HG02610 (cell line): ENCODE results near the gene GLDC.
"Not testable (repeated sequence)": the region's sequence is repeated elsewhere in the genome, so short reads cannot be mapped to it uniquely, and the experiment has no call there.

Experiments
- ATAC-seq: cut with Tn5 transposase; IDR thresholded peaks from one replicate; pipeline ENCODE4 v1.9.1; 2021; ENCODE audit warnings: mild to moderate bottlenecking, moderate library complexity; ENCODE audit not compliant: unreplicated experiment

GLDC gene

DNA sequence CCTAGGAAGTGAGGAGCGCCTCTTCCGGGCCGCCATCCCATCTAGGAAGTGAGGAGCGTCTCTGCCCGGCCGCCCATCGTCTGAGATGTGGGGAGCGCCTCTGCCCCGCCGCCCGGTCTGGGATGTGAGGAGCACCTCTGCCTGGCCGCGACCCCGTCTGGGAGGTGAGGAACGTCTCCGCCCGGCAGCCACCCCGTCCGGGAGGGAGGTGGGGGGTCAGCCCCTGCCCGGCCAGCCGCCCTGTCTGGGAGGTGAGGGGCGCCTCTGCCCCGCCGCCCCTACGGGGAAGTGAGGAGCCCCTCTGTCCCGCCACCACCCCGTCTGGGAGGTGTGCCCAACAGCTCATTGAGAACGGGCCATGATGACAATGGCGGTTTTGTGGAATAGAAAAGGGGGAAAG, 22.7 kb downstream of the GLDC start:
- ATAC-seq = not testable (repeated sequence)

DNA sequence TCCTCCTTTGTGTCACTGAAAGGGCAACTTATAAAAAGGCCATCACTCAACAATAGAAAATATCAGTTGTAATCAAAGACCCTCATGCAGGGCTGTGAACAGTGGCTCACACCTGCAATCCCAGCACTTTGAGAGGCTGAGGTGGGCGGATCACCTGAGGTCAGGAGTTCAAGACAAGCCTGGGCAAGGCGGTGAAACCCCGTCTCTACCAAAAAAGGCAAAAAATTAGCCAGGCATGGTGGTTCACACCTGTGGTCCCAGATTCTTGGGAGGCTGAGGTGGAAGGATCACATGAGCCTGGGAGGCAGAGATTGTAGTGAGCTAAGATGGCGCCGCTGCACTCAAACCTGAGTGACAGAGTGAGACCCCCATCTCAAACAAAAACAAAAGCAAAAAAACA, 24.7 kb downstream of the GLDC start:
- no peak for ATAC-seq

DNA sequence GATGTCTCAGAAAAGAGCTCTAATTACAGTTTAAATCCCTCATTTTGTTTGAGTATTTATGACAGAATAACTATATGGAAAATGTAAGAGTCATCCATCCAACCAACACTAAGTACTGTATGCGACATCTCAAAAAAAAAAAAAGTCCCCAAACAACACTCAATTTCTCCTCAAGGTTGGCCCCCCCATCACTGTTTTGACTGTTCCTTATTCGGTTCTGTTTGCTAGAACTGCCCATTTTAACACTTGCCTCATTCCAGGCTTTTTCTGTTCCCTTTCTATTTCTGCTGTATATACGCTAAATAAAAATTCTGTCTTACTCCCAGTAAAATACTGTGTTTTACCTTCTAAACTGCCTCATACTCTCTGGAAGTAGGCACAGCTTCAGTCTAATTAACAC, 25.2 kb downstream of the GLDC start:
- ATAC-seq = no peak

DNA sequence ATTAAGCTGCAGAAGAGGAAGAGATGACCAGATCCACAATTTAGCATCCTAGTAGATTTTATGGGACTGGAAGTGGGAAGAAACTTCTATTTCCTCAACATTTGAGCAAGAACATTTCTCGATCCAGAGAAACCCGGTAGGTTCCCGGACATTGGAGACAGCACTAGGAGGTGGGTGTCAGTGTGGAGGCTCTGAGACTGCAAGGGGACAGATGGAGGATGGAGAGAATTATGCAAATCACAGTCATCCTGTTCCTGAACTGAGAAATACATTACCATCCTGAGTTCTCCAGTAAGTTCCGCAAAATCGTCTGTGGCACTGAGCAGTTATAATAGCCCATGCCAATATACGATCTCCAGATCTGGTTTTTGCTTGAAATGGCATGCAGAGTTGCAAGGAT, 25.6 kb downstream of the GLDC start:
- ATAC-seq = no peak

DNA sequence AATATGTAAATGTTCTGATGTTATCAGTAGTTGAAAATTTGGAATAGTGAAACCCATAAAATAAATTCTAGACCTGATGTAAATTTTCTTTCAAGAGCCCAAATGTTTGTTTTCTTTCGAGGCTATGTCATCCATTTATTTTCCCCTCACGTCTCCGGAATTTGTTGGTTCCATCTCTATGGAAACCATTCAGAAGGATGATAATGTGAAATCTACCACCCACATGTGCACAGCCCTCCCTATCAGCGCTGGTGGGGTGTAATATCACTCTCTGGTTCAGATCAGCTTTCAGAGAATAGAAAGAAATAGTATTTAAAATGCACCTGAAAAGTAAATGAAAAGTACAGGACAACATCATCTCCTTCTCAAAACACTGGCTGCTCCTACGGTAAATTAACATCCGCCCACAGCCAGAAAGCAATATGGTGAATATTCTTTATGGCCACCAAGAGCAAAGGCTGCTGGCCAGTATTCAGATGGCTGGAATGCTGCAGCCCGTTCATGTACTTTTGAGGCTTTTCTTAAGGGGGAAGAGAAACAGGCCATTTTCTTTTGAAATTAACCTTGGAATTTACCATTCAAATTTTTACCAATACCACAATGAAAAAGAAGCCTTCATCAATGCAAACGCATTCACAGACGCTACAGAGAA, 28.5 kb downstream of the GLDC start:
- ATAC-seq = no peak

DNA sequence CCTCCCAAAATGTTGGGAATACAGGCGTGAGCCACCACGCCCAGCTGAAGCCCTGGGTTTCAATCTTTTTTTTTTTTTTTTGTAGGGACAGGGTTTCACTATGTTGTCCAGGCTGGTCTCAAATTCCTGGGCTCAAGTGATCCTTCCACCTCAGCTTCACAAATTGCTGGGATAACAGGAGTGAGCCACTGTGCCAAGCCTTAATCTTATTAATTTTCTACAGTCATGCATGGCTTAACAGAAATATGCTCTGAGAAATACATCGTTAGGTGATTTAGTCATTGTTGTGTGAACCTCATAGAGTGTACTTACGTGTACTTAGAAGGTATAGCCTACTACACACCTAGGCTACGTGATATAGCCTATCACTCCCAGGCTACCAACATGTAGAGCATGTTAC, 31.0 kb downstream of the GLDC start:
- ATAC-seq = no peak

DNA sequence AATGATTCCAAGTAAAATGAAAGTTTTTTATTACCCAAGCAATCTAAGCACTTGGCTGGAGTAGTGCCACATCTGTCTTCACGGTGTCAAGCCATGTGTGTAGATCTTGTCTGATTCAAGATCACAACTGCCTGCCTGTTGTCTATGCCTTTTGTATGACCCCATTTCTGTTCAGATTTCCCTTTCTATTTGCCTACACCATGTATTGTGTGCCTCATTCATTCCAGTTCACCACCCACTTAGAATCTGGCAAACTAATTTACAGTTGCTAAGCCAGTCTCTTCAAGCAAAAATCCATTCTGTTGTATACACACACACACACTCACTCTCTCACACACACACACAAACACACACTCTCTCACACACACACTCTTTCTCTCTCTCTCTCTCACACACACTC, 33.7 kb downstream of the GLDC start:
- no peak for ATAC-seq

DNA sequence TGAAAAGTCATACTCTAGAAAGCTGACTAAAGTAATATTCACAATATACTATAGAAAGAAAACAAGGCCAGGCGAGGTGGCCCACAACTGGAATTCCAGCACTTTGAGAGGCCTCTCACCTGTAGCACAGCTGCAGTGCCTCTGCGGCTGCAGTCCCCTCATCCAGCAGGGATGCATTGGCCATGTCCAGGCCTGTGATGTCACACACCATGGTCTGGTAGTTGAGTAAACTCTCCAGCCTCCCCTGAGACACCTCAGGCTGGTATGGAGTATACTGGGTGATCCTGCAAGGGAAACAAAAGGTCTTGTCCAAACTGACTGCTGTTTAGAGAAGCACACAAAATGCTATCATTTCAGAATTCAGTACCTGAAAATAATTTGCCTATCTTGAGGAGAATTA, 35.5 kb downstream of the GLDC start:
- no peak for ATAC-seq

DNA sequence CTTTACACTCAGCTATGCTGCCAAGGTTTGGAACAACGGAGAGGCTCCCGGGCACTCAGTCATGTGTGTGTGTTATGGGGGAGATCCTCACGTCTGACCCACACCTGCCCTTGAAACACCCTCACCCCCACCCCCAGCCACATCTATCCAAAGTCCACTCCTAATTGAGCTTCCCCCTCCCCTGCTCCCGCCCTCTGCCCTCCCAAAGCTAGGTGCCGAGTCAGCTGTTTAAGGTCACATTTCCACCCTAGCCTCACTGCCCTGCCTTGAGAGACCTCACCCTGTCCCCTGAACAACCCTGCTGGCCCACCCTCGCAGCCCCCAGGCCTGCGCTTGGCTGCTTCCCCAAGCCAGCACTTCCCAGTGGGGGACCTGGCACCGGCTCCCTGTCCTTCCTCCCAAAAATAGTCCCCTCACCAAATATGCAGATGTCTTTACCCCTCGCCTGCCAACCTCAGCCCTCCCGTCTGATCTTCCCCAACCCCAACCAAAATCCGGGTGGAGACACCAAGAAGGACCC, 36.0 kb downstream of the GLDC start:
- ATAC-seq = no peak

DNA sequence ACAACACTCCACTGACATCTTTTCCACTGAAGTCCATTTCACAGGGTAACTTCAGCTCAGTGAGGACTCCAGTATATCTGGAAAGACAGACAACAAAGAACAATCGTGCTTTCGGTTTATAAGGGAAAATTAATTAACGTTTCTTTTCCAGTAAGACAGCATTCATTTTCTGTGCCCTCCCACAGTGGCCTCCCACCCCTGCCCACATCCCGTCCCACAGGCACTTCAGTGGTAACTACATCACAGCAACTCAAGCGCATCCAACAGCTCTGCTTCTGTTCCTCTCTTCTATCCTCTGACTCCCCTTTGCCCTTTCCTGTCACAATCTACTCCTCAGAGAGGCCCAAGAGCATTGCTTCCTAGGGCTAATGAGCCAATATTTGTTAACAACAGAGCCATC, 40.3 kb downstream of the GLDC start:
- ATAC-seq = peak; percentile 85

DNA sequence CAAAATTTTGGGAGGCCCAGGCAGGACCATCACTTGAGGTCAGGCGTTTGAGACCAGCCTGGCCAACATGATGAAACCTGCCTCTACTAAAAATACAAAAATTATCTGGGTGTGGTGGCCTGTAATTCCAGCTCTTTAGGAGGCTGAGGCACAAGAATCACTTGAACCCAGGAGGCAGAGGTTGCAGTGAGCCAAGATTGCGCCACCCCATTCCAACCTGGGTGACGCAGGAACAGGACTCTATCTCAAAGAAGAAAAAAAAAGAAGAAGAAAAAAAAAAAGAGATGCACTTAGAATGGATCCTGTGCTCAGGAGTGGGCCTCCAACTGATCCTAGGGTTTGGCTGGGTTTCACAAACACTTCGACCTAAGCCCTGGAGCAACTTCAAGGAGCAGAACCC, 45.1 kb downstream of the GLDC start:
- ATAC-seq = no peak

DNA sequence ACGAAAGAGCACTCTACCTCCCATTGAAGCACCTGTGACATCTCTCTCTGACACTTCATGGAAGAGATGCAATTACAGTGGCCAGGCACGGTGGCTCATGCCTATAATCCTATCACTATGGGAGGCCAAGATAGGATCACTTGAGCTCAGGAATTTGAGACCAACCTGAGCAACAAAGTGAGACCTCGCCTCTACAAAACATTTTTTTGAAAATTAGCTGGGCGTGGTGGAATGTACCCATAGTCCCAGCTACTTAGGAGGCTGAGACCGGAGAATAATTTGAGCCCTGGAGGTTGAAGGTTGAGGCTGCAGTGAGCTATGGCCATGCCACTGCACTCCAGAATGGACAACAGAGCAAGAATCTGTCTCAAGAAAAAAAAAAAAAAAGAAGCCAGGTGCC, 45.5 kb downstream of the GLDC start:
- no peak for ATAC-seq

DNA sequence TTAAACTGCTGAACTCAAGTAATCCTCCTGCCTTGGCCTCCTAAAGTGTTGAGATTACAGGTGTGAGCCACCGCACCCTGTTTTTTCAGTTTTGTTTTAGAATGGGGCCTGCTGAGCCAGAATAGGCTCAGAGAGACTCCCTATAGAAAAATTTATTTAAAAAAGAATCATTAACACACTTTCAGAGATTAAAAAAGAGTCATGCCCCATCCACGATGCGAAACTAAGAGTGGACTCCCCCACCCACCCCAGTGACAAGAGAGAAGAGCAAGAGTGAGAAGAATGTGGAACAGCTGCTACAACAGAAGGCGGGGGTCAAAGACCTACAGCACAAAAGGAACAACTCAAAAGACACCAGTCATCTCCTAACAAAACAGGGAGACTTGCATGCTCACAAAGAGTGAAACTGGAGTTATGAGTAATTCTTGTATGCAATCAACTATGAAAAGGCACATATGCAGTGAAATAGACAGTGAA, 47.2 kb downstream of the GLDC start:
- ATAC-seq = peak; percentile 98

DNA sequence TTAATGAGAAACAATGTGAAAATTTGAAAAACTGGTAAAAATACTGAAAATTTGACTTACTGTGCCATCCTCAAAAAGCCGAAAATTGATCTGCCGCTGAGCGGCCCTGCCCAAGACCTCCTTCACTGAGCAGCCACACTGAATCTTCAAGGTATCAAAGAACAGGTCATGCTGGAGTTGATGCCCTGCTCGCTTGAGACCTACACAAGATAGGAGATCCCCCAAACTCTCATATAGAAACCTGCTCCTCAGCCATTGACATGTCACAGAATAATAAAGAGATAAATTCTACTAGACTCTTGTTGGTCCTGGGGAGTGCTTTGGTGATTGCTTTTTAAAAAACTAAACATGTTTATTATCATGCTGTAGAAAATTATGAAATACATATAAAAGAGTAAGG, 52.7 kb downstream of the GLDC start:
- ATAC-seq = peak; percentile 68

DNA sequence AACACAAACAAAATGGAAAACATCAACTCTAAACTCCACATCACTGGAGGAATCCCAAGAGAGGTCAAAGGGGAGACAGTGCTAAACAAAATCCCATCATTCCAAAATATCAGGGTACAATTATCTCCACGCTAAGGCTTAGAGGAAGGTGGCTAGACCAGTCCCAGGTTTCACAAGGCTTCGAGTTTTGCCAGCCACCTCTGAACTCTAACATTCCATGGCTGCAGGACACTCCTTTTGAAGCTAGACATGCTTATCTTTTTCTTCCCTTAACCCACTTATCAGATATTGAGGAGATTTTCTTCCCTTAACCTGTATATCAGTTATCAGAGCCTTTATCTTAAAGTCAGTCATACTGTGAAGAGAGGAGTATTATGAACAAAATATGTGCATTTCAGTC, 53.3 kb downstream of the GLDC start:
- ATAC-seq = no peak

DNA sequence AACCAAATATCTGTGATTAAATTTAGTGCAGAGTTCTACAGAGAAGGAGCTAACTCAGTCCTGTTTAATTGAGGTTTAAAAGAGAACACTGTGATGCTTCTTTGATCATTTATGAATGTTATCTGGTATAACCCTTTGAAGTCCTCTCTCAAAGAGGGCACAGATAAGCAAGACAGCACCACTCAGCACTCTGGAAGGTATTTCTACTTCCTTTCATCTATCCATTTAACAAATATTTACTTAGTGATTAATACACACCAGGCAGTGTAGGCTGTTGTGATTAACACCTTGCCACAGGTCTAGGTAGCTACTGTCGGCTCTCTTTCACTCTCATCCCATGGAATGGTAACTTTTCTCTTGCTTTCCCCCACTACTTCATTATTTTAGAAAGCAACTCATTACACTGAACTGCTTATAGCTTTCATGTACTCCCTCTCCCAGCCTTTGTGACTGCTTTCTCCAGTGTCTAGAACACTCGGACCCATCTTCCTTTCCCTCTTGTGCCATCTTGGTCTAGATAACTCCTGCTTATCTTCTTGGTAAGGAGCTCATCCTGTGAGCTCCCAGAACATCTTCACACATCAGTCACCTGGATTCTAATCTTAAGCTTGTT, 54.7 kb downstream of the GLDC start:
- ATAC-seq = no peak

DNA sequence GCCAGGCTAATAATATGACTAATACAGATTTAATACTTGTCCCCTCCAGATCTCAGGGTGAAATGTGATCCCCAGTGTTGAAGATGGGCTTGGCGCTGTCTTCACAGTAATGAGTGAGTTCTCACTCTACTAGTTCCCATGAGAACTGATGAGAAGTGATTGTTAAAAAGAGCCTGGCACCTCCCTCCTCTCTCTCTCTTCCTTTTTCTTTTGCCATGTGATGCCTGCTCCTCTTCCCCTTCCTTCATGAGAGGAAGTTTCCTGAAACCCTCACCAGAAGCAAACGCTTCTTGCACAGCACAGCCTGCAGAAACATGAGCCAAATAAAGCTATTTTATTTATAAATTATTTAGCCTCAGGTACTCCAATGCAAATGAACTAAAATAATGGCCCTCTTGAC, 55.2 kb downstream of the GLDC start:
- no peak for ATAC-seq

DNA sequence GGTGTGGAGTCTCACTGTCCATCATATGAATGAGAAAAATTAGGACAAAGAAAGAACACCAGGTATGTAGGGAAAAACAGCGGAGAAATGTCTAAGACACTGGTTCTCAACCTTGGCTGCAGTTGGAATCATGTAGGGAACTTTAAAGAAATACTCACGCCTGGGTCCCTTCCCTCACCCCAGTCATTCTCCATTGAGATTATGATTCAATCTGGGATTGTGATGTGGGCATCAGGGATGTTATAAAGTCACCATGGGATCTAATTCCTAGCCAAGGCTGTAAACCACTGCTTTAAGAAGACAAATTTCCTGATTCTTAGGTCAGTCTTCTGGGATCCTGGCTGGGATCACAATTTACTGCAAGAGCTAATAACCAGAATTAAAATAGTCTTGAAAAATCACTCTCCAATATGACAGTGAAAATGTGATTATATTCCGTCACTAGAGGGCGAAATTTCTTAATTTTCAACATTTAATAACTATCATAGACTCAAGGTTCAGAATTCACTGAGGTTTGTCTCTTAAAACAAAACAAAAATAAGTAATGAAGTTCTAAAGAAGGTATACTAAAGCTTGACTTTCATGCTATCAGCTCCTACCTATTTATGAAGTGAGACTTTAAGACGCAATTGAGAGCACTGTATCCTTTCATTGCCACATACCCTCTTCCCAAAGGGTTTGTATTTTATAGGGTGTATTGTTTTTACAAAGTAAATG, 60.5 kb downstream of the GLDC start:
- no peak for ATAC-seq

DNA sequence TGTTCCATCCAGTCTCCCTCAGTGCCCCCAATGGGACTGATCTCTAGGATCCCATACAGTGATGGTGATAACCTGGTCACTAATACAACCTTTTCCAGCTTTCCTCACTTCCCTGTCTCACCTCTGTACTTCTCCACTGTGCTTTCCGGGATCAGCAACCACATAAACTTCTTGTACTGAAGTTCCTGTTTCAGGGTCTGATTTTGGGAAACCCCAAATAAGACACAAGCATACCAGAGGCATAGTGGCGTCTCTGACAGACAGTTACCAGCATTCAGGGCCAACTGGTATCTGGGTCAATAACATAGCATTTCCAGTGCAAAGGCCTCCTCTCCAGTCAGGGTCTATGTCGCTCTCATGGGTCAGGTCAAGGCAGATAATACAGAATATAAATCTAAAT, 64.3 kb downstream of the GLDC start:
- no peak for ATAC-seq

DNA sequence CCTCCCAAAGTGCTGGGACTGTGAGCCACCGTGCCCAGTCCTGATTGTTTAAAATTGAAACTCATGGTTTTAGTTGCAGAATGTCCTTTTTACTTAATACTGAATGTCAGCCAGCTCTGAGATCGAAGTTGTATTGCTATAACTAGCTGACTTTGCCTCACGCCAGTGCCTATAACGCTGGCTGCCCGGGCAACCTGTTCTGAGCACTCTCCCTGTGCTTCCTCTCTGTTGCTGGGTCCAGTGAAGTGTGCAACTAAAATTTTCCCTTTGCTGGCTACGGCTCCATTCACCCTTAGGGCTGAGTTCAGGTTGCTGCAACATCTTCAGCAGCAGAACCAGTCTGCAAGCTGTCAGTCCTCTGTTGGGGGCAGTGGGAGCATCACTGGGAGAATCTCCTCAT, 65.9 kb downstream of the GLDC start:
- no peak for ATAC-seq

DNA sequence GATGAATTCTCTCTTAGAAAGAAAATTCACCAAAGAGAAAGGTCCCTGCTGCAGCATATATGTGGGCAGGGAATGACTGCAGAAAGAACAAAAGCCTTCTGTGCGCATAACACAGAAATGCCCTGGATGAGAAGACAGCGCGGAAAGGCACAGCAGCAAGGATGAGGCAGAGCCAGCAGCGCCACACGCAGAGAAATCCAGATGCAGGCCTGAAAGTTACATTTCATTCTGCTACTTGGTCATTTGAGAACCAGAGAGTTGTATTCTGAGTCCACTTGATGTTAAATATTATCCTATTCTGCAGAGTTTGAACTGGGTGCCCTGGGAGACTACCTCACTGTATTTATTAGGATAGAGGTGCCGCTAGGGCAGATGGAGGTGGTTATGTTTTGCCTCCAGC, 68.5 kb downstream of the GLDC start:
- ATAC-seq = no peak
